AML-193 (cell line): Measurements from ENCODE around the gene LYRM1.
"Not testable (repeated sequence)": the region's sequence is repeated elsewhere in the genome, so short reads cannot be mapped to it uniquely, and the experiment has no call there.

ENCODE experiments used
- DNase-seq, 2 experiments: peaks; one replicate each; lab custom pipeline; 2025; lab: John Stamatoyannopoulos, UW

The LYRM1 gene

GRCh38 chr16:20900299-20901067 lies at the start of gene LYRM1, which contains the start of gene DCUN1D3:
Gene LYRM1 (plus strand): TSS chr16:20900771. CDS start chr16:20915556, 14,785 bp downstream.
Gene DCUN1D3 (minus strand): TSS chr16:20900358. CDS start chr16:20862538, 37,820 bp downstream.
- DNase-seq, result peak; percentile 88 to 89

- DNase-seq, result no peak
These were observed 49.6 kb upstream of the LYRM1 start for GRCh38 chr16:20850981-20851380.

GRCh38 chr16:20851601-20852000 lies 49.0 kb upstream of the LYRM1 start:
- DNase-seq, result no peak

- DNase-seq, result no peak
These were observed 47.4 kb upstream of the LYRM1 start for GRCh38 chr16:20853143-20853542.

GRCh38 chr16:20853981-20854620 lies 46.5 kb upstream of the LYRM1 start:
- DNase-seq, result no peak

- no peak for DNase-seq
These were observed 45.6 kb upstream of the LYRM1 start for GRCh38 chr16:20854963-20855362.

GRCh38 chr16:20857281-20857680 lies 43.3 kb upstream of the LYRM1 start:
- no peak for DNase-seq

GRCh38 chr16:20859229-20859628 lies 41.3 kb upstream of the LYRM1 start:
- no peak for DNase-seq

- no peak for DNase-seq
These were observed 40.9 kb upstream of the LYRM1 start for GRCh38 chr16:20859699-20860098.

- no peak for DNase-seq
These were observed 40.2 kb upstream of the LYRM1 start for GRCh38 chr16:20860361-20860760.

GRCh38 chr16:20860995-20861394 lies 39.6 kb upstream of the LYRM1 start:
- not testable (repeated sequence) for DNase-seq

- no peak for DNase-seq
These were observed 38.2 kb upstream of the LYRM1 start for GRCh38 chr16:20862162-20862960.

GRCh38 chr16:20864376-20864775 lies 36.2 kb upstream of the LYRM1 start:
- not testable (repeated sequence) for DNase-seq

GRCh38 chr16:20865420-20866131 lies 35.0 kb upstream of the LYRM1 start:
- no peak for DNase-seq

- DNase-seq, result no peak
These were observed 34.3 kb upstream of the LYRM1 start for GRCh38 chr16:20866145-20866772.

GRCh38 chr16:20866801-20867200 lies 33.8 kb upstream of the LYRM1 start:
- DNase-seq, result no peak

GRCh38 chr16:20867585-20867984 lies 33.0 kb upstream of the LYRM1 start:
- no peak for DNase-seq

- DNase-seq, result no peak
These were observed 31.7 kb upstream of the LYRM1 start for GRCh38 chr16:20868890-20869289.

GRCh38 chr16:20870122-20870820 lies 30.3 kb upstream of the LYRM1 start:
- peak; percentile 1 to 42 for DNase-seq

GRCh38 chr16:20871258-20871657 lies 29.3 kb upstream of the LYRM1 start:
- no peak for DNase-seq
